Left renal cortex interstitium (tissue), 4 donors: ENCODE results near the gene SRP9. TPM values are rescaled to one million over a fixed set of nuclear protein-coding genes. Genes with fewer than 3 reads are reported as not detected.
"Not testable (repeated sequence)": the region's sequence is repeated elsewhere in the genome, so short reads cannot be mapped to it uniquely, and the experiment has no call there.

Experiments used
- DNase-seq, 4 donors: peaks; one replicate each; pipeline ENCODE4 v3.0.0-alpha.2; 2013; ENCODE audit warnings: low read depth in 4 of 4, low spot score in 2 of 4, missing footprints in 1 of 4
- polyA plus RNA-seq, 4 donors: library from polyadenylated mRNA; unstranded; fragments of 120-200 nt; gene quantifications; one replicate each; pipeline ENCODE4 v1.2.1, GENCODE V29; 2013; ENCODE audit not compliant: insufficient read length in 4 of 4

The SRP9 gene
- polyA plus RNA-seq, 4 donors, result 360 to 492 (median 444) TPM

GRCh38 chr1:225813214-225813964, 35.8 kb downstream of the SRP9 start:
- DNase-seq, result no peak

DNA sequence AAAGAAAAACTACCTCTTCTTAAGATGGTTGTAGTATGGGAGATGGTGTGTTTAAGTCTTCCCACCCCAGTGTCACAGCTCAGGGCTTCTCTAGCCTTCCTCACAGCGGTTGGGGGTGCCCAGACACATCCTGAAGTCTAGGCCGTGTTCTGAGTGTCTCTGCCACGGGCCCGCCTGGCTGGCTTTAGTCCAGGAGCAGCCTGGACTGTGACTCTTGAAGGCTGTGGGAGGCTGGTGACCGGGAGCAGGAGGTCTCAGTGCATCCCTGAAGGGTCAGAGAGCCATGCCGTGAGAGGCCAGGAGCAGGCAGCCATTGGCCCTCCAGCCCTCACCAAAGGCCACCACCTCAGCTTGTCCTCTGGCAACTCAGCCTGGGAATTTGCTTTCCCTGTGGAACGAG, 36.8 kb downstream of the SRP9 start:
- DNase-seq, result no peak

DNA sequence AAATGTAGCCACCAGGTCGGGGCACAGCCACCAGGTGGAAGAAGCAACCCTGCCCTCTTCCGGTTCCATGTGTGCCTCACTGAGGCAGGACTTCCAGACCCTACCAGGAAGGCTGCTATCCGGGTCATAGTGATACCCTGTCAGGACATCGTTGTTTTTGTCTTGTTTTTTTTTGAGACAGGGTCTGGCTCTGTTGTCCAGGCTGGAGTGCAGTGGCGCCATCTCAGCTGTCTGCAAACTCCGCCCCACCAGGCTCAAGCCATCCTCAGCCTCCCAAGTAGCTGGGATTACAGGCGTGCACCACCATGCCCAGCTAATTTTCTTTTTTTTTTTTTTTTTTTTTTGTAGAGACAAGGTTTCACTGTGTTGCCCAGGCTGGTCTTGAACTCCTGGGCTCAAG, 37.5 kb downstream of the SRP9 start:
- DNase-seq, result not testable (repeated sequence)

DNA sequence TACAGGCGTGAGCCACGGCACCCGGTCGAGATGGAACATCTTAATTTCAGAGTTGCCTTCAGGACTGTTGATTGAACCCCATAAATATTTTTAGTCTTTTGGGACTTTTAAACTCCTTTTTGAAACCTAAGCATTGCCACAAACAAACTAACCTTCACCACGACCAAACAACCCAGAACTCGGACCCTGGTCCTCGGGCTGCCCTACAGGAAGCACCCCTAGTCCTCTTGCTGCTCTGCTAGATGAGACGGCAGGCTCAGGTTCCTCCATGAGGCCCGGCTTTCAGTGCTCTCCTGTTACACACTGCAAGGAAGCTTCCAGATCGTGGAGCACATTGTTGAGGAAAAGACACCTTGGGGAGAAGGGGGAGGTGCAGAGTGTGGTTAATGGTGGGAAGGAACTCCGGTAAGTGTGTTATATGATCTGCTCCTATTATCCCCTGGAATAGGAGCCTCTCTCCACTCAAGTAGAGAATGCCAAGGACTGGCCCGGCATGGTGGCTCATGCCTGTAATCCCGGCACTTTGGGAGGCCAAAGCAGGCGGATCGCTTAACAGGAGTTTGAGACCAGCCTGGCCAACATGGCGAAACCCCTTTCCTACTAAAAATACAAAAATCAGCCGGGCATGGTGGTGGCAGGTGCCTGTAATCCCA, 38.0 kb downstream of the SRP9 start:
- no peak for DNase-seq

DNA sequence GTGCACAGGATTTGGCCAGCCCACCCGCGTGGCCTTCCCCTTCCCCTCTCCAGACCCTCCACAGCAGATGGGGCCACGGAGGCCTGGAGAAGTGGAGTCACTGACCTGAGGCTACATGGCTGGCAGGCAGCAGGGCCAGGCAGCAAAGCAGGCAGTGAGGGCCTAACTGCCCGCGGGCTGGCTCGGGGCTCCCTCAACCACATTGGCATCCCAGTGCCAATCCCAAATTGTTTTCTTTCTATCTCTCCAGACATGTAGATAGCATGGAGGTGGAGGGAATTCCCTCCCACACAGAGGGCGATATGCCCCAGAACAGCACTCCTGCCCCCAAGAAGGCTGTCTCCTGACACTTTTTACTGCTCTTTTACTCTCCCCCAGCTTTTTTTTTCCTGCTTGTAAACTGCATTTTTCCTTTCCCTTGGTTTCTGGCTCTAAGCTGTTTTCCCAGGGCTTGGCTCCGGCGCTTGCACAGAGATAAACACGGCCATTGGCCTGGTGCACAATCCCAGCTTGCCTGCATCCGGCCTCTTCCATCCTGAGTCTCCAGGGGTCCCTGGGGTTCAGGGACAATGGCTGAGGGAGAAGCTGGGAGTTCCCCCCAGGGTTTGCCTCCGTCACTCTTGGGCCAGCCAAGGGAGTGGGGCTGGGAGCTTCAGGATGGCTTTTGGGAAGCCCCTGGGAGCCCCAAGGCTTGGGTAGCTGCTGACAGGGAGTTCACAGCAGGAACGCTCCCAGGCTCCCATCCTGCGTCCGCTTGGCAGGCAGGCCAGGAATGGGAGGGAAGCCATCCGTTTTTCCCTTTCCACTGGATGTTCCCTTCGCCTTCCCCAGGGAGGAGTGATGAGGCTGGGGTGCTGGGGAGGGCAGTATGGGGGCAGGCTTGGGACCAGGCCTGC, 39.3 kb downstream of the SRP9 start:
- DNase-seq, result no peak

GRCh38 chr1:225817611-225818061, 40.0 kb downstream of the SRP9 start:
- no peak for DNase-seq

DNA sequence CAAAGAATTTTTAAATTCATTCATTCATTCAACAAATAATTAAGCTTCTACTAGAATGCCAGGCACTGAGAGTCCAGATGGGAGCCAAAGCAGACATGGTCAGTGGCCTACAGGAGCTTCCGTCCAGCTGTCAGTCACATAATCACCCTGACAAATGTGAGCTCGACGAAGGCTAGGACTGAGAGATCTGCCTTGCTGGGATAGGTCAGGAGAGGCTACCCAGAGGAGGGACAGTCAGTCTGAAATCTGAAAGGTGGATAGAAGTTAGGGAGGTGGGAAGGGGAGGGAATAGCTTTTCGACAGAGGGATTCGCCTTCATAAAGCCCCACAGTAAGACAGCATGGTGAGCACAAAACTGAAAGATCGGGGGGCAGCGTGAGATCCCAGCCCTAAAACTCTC, 40.6 kb downstream of the SRP9 start:
- DNase-seq, result no peak

DNA sequence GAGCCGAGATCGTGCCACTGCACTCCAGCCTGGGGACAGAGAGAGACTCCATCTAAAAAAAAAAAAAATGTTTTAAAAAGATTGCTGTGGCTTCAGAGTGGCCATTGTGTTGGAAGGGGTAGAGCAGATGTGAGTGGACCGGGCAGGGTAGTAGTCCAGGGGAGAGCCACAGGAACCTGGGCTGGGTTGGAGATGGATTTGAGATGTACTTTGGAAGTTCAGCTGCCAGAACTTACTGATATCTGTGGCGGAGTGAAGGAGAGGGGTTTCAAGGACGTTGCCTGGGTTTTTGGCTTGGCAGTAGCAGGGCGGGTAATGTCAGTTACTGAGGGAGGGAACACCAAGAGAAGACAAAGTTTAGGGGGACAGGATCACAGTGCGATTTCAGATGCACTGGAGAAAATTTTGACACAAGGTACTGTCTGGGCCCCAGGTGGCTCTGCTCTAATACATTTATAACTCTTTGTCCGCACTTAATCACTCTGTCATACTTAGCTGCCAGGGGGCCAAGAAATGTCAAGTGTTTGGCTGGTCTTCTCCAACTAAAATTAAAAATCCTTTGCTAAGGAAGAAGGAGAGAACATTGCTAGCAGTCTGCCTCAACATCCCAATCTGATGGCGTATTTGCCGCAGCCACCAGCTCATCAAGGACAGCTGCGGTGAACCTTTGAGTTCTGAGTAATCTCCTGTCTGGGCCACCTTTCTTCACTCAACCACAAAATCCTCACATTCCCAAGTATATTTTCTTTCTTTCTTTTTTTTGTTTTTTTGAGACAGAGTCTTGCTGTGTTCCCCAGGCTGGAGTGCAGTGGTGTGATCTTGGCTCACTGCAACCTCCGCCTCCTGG, 41.9 kb downstream of the SRP9 start:
- no peak for DNase-seq

GRCh38 chr1:225820522-225821120, 43.0 kb downstream of the SRP9 start:
- DNase-seq, result no peak

- DNase-seq, result no peak
Measured at GRCh38 chr1:225822655-225823403, 45.2 kb downstream of the SRP9 start.

DNA sequence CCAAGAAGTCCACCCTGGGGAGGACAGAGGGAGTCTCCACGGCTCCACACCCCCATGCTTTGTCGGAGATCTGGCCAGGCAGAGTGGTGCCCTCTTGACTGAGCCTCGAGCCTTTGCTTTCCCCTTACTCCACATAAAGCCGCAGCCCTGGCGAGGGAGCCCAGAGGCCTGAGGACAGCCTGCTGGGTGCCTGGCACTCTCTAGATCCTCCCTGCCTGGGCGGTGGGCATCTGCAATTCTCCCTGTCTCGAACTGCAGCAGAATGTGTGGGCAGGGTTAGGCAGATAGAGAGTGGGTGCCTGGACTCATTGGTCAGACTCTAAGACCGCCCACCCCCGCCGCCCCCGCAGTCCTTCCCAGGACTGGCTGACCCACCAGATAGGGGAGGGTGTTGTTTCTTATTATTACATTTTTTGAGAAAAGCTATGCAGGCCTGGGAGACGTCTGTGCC, 46.2 kb downstream of the SRP9 start:
- DNase-seq, result no peak

DNA sequence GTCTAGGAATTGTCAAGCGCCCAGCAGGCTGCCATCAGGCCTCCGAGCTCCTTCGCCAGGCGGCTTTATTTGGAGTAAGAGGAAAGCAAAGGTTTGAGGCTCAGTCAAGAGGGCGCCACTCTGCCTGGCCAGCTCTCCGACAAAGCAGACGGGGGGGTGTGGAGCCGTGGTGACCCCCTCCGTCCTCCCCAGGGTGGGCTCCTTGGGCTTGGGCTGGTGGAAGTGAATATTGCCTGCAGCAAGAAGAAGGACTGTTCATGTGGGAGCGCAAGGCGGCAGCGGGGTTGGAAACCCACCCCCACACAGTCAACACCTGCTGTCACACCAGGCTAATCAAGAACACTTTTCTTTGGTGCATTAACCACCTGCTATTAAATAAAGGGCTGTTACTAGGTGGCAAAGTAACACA, 46.9 kb downstream of the SRP9 start:
- DNase-seq, result no peak

DNA sequence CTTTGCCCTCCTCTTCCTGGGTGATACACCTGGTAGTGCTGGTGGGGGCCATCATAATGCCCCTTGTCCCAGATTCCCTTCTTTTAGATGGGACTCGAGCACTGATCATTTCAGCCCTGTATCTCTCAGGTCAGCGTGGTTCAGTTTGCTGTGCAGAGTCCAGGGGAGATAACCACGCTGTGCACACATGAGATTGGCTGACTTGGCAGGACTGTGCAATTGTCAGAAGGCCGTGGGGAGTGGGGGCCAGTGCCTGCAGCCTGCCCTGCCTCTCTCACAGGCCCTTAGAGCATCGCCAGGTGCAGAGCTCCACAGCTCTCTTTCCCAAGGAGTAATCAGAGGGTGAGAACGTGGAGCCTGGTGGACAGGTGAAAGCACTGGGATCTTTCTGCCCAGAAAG, 47.5 kb downstream of the SRP9 start:
- no peak for DNase-seq

- DNase-seq, result no peak
Measured at GRCh38 chr1:225825607-225826007, 48.0 kb downstream of the SRP9 start.

DNA sequence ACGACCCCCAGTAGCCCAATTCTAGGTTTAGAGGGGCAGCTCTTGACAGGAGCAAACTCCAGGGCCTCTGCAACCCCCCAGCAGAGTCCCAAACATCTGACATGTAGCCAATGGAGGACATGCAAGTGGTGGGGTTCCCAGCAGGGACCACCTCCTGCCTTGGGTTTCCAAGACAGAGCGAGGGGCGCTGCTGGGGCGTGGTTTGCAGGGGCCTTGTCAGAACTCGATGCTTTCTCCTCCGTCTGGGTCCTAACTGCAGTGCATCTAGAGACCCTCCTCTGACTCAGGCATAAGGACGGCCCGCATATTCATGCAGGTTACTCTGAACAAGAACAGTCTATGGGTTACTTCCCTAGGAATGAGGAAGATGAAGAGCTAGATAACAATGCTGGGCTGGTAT, 49.5 kb downstream of the SRP9 start:
- no peak for DNase-seq

GRCh38 chr1:225828706-225829345, 51.2 kb downstream of the SRP9 start:
- no peak for DNase-seq

GRCh38 chr1:225830841-225831240, 53.2 kb downstream of the SRP9 start:
- no peak for DNase-seq

GRCh38 chr1:225834417-225835329, 57.0 kb downstream of the SRP9 start:
- no peak for DNase-seq
